C4-2B (cell line): ENCODE results near the gene PRSS38.

ENCODE experiments used
- H3K27ac ChIP-seq: fragments of 450-650 bp; 2 replicates; pipeline ENCODE4 v1.5.1; 2017
- CTCF ChIP-seq: fragments of 450-650 bp; conservative IDR thresholded peaks from 2 replicates; pipeline ENCODE4 v1.5.1; 2017; ENCODE audit warnings: mild to moderate bottlenecking
- ZFX ChIP-seq: fragments of 450-650 bp; IDR thresholded peaks from 2 replicates; pipeline ENCODE4 v1.6.1; 2017

PRSS38 gene

GRCh38 chr1:227779685-227780084 is 35.8 kb upstream of the PRSS38 start:
- TF ChIP-seq CTCF (no peak), ZFX (no peak)
- no peak overlapping the region for H3K27ac ChIP-seq

GRCh38 chr1:227780101-227781044 is 35.1 kb upstream of the PRSS38 start:
- TF ChIP-seq CTCF (no peak), ZFX (no peak)
- H3K27ac ChIP-seq, result no peak overlapping the region

- TF ChIP-seq ZFX (no peak), CTCF (no peak)
- no peak overlapping the region for H3K27ac ChIP-seq
Measured at GRCh38 chr1:227781314-227781930, 34.1 kb upstream of the PRSS38 start.

GRCh38 chr1:227782226-227782625 is 33.2 kb upstream of the PRSS38 start:
- TF ChIP-seq CTCF, result no peak
- no peak for TF ChIP-seq ZFX
- H3K27ac ChIP-seq, result no peak overlapping the region

GRCh38 chr1:227785094-227785804 is 30.2 kb upstream of the PRSS38 start:
- H3K27ac ChIP-seq, result no peak overlapping the region
- no peak for TF ChIP-seq CTCF
- no peak for TF ChIP-seq ZFX

DNA sequence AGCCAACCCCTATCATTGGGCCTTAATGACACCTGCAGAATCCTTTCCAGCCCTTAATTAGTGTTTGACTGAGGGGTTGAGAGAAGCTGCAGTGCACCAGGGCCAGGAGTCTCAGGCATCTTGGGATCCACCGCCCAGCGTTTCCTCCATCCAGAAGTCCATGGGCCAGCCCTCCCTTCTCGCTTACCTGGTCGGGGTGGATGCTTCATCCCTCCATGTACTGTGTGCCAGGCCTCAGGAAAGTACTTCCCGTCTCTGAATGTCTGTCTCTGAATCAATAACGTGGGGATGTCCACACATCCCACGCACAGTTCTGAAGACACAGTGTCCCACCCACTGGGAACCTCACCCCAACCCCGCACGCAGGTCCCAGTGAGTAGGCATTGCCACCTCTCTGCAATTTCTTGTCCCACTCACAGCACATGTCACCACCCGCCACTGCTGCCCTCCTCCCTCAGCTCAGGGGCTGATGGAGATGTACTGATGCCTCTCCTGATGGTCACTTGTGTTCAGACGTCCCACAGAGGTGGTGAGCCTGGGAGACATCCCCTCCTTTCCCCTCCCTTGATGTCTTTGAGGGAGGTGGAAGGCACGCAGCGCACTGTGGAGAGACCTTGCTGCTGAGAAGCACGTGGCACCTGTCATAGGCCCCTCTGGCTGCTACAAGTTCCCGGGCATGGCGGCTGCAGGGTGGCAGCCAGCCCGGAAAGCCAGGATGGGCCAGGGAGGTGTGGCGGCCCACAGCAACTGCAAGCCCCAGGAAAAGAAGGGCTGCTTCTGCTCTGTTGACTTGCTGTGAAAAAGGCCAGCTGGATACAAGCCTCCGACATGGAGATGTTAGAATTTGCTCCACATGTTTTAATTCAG is 29.4 kb upstream of the PRSS38 start:
- no peak overlapping the region; the same call in 1 of the 2 replicates for H3K27ac ChIP-seq
- TF ChIP-seq CTCF (no peak), ZFX (no peak)
